IMR-90 (cell line): ENCODE measurements around the gene CIB2. TPM values are rescaled to one million over a fixed set of nuclear protein-coding genes. Genes with fewer than 3 reads are reported as not detected.
A peak's percentile ranks its signal among the peaks of the same experiment; 100 is the strongest.

Experiments
- ATAC-seq: fragments of 200-7000 bp; cut with Tn5 transposase; 2 replicates; pipeline ENCODE4 v1.9.1; 2020; ENCODE audit warnings: low read depth, mild to moderate bottlenecking, moderate library complexity
- BruUV-seq: library from RNA; stranded (reverse); fragments of 400-500 nt; replicated peaks from 2 replicates; lab custom pipeline; 2021; lab: Mats Ljungman, UMichigan
- CTCF ChIA-PET: fragments of 300-600 bp; formaldehyde crosslinking; extraction: SDS; loops from one replicate; lab custom pipeline; 2021; ENCODE audit warnings: antibody characterized with exemption; lab: Yijun Ruan, JAX
- POLR2A ChIA-PET: fragments of 300-600 bp; sonication (Branson Sonifier 250); formaldehyde crosslinking; loops from one replicate; lab custom pipeline; 2022; ENCODE audit warnings: antibody characterized with exemption; ENCODE audit not compliant: unreplicated experiment; lab: Charles Lee
- DNase-seq: peaks from one replicate; pipeline ENCODE4 v3.0.0; 2013
- H2AFZ ChIP-seq: replicated peaks from 2 replicates; pipeline ENCODE3; 2013; ENCODE audit warnings: low read length, mild to moderate bottlenecking; ENCODE audit not compliant: poor library complexity
- H2AK5ac ChIP-seq: 2 replicates; pipeline ENCODE4 v1.6.1; 2013; ENCODE audit warnings: low read depth, low read length, inconsistent platforms
- H2AK9ac ChIP-seq: replicated peaks from 2 replicates; pipeline ENCODE3; 2013; ENCODE audit warnings: mild to moderate bottlenecking, low read depth, low read length, moderate library complexity; ENCODE audit not compliant: poor library complexity
- H2BK120ac ChIP-seq: 2 replicates; pipeline ENCODE4 v1.6.1; 2013; ENCODE audit warnings: low read depth, low read length, inconsistent platforms
- H2BK15ac ChIP-seq: 3 replicates; pipeline ENCODE4 v1.6.1; 2013; ENCODE audit warnings: low read depth, low read length, inconsistent platforms
- H2BK20ac ChIP-seq: 2 replicates; pipeline ENCODE4 v1.6.1; 2013; ENCODE audit warnings: low read depth, mild to moderate bottlenecking, inconsistent platforms, low read length, moderate library complexity
- H2BK5ac ChIP-seq: 2 replicates; pipeline ENCODE4 v1.6.1; 2013; ENCODE audit warnings: mild to moderate bottlenecking, low read depth, low read length, inconsistent platforms; ENCODE audit not compliant: poor library complexity, severe bottlenecking
- H3K14ac ChIP-seq: replicated peaks from 2 replicates; pipeline ENCODE4 v1.6.1; 2013; ENCODE audit warnings: low read depth, low read length, inconsistent platforms
- H3K18ac ChIP-seq: 2 replicates; pipeline ENCODE4 v1.6.1; 2013; ENCODE audit warnings: low read depth, low read length, control low read depth
- H3K23ac ChIP-seq: 2 replicates; pipeline ENCODE4 v1.6.1; 2013; ENCODE audit warnings: low read depth, low read length, inconsistent platforms
- H3K27ac ChIP-seq: 2 replicates; pipeline ENCODE4 v1.5.1; 2013; ENCODE audit warnings: mild to moderate bottlenecking, control low read depth, low read length; ENCODE audit not compliant: insufficient read depth
- H3K27me3 ChIP-seq: 2 replicates; pipeline ENCODE4 v1.6.1; 2013; ENCODE audit warnings: low read length; ENCODE audit not compliant: control insufficient read depth, insufficient read depth
- H3K36me3 ChIP-seq: 2 replicates; pipeline ENCODE4 v1.6.1; 2013; ENCODE audit warnings: low read length, mixed read lengths; ENCODE audit not compliant: control insufficient read depth, insufficient read depth
- H3K4ac ChIP-seq: 2 replicates; pipeline ENCODE4 v1.6.1; 2013; ENCODE audit warnings: low read depth, low read length, inconsistent platforms
- H3K4me1 ChIP-seq: 2 replicates; pipeline ENCODE4 v1.6.1; 2013; ENCODE audit warnings: low read length, mixed read lengths; ENCODE audit not compliant: control insufficient read depth, insufficient read depth
- H3K4me2 ChIP-seq: 2 replicates; pipeline ENCODE4 v1.6.1; 2013; ENCODE audit warnings: low read depth, mild to moderate bottlenecking, control low read depth, low read length, moderate library complexity
- H3K4me3 ChIP-seq: 2 replicates; pipeline ENCODE4 v1.5.1; 2013; ENCODE audit warnings: low read depth, mild to moderate bottlenecking, control low read depth, low read length, moderate library complexity; ENCODE audit not compliant: insufficient read depth
- H3K56ac ChIP-seq: 2 replicates; pipeline ENCODE4 v1.6.1; 2013; ENCODE audit warnings: low read length, inconsistent platforms; ENCODE audit not compliant: insufficient read depth; ENCODE audit errors: extremely low read depth
- H3K79me1 ChIP-seq, 2 experiments: 2 replicates each; pipeline ENCODE4 v1.6.1; 2013; ENCODE audit warnings: low read length in 2 of 2, inconsistent platforms in 1 of 2, low read depth in 1 of 2
- H3K9ac ChIP-seq: 2 replicates; pipeline ENCODE4 v1.6.1; 2013; ENCODE audit warnings: low read depth, low read length, control low read depth
- H3K9me1 ChIP-seq: 2 replicates; pipeline ENCODE4 v1.6.1; 2013; ENCODE audit warnings: low read length, inconsistent platforms; ENCODE audit not compliant: insufficient read depth
- H3K9me3 ChIP-seq: 2 replicates; pipeline ENCODE4 v1.6.1; 2013; ENCODE audit warnings: low read length; ENCODE audit not compliant: control insufficient read depth, insufficient read depth
- H4K20me1 ChIP-seq: 2 replicates; pipeline ENCODE4 v1.6.1; 2013; ENCODE audit warnings: low read length, inconsistent platforms; ENCODE audit not compliant: insufficient read depth
- H4K5ac ChIP-seq: 2 replicates; pipeline ENCODE4 v1.6.1; 2013; ENCODE audit warnings: mild to moderate bottlenecking, low read depth, low read length, control low read depth
- H4K8ac ChIP-seq, 2 experiments: 2 replicates each; pipeline ENCODE4 v1.6.1; 2013; ENCODE audit warnings: low read depth in 2 of 2, low read length in 2 of 2, control low read depth in 1 of 2, inconsistent platforms in 1 of 2
- H4K91ac ChIP-seq: 2 replicates; pipeline ENCODE4 v1.6.1; 2013; ENCODE audit warnings: low read depth, low read length, inconsistent platforms; ENCODE audit not compliant: insufficient read depth
- BHLHE40 ChIP-seq: fragments of 150-350 bp; IDR thresholded peaks from 2 replicates; pipeline ENCODE4 v1.6.1; 2016; ENCODE audit warnings: mild to moderate bottlenecking, low read depth, low read length
- CEBPB ChIP-seq: IDR thresholded peaks from 2 replicates; pipeline ENCODE4 v1.6.1; 2012; ENCODE audit warnings: low read depth, low read length, improper control_type of control experiment
- CHD1 ChIP-seq: IDR thresholded peaks from 2 replicates; pipeline ENCODE4 v1.6.1; 2012; ENCODE audit warnings: low read depth, low read length, improper control_type of control experiment
- MAFK ChIP-seq: IDR thresholded peaks from 2 replicates; pipeline ENCODE4 v1.6.1; 2012; ENCODE audit warnings: low read depth, low read length, improper control_type of control experiment
- MAZ ChIP-seq: IDR thresholded peaks from 2 replicates; pipeline ENCODE4 v1.6.1; 2012; ENCODE audit warnings: low read depth, mild to moderate bottlenecking, low read length, improper control_type of control experiment, moderate library complexity, borderline replicate concordance
- MXI1 ChIP-seq: IDR thresholded peaks from 2 replicates; pipeline ENCODE4 v1.6.1; 2012; ENCODE audit warnings: low read depth, mild to moderate bottlenecking, low read length, moderate library complexity, borderline replicate concordance
- NFE2L2 ChIP-seq: fragments of 150-350 bp; IDR thresholded peaks from 2 replicates; pipeline ENCODE4 v1.6.1; 2016; ENCODE audit warnings: low read depth, mild to moderate bottlenecking, low read length
- RAD21 ChIP-seq: IDR thresholded peaks from 2 replicates; pipeline ENCODE4 v1.6.1; 2012; ENCODE audit warnings: low read length, improper control_type of control experiment
- RCOR1 ChIP-seq: IDR thresholded peaks from 2 replicates; pipeline ENCODE4 v1.6.1; 2012; ENCODE audit warnings: mild to moderate bottlenecking, low read length, improper control_type of control experiment; ENCODE audit not compliant: insufficient replicate concordance
- RFX5 ChIP-seq: IDR thresholded peaks from 2 replicates; pipeline ENCODE4 v1.8.0; 2012; ENCODE audit warnings: low read depth, mild to moderate bottlenecking, low read length, moderate library complexity
- SMC3 ChIP-seq: fragments of 150-350 bp; IDR thresholded peaks from 2 replicates; pipeline ENCODE4 v1.6.1; 2016; ENCODE audit warnings: low read depth, mild to moderate bottlenecking, antibody characterized with exemption, low read length, moderate library complexity
- WGBS, 2 experiments: methylation state at CpG; one replicate each; pipeline versions ENCODE4 v1.1.5 to v1.1.7; 2013; ENCODE audit warnings: missing lambda C conversion rate in 2 of 2; ENCODE audit not compliant: insufficient read length in 1 of 2; ENCODE audit errors: extremely low coverage in 2 of 2; 5-methylcytosine and 5-hydroxymethylcytosine counted together
- dilution Hi-C: fragments of 300-500 bp; cut with HindIII; formaldehyde crosslinking; loops from one replicate; pipeline ENCODE4 v1.14.3; 2018; ENCODE audit warnings: low sequenced_read_pairs; ENCODE audit not compliant: unreplicated experiment
- in situ Hi-C: fragments of 300-500 bp; cut with MboI; formaldehyde crosslinking; loops from 3 replicates; pipeline ENCODE4 v1.14.3; 2019; ENCODE audit warnings: low sequenced_read_pairs, inconsistent platforms, mixed read lengths
- intact Hi-C: fragments of 100-400 bp; cut with micrococcal nuclease; formaldehyde crosslinking; loops from 2 replicates; pipeline ENCODE4 v1.10.0; 2022
- polyA plus RNA-seq, 3 experiments: library from polyadenylated mRNA; depleted of rRNA; stranded (reverse); fragments of >200 nt; gene quantifications; 2 replicates each; pipeline ENCODE4 v1.2.3, GENCODE V29; 2012; ENCODE audit warnings: low replicate concordance in 1 of 3
- total RNA-seq: library from RNA; depleted of rRNA; stranded (reverse); fragments of >200 nt; gene quantifications from 2 replicates; pipeline ENCODE4 v1.2.3, GENCODE V29; 2012
- TF ChIP-seq, protein P1 (sequence below): fragments of 150-350 bp; IDR thresholded peaks from 2 replicates; pipeline ENCODE4 v1.6.1; 2016; ENCODE audit warnings: low read depth, mild to moderate bottlenecking, low read length, moderate library complexity, borderline replicate concordance
- TF ChIP-seq, protein P2 (sequence below): fragments of 150-350 bp; IDR thresholded peaks from 2 replicates; pipeline ENCODE4 v1.6.1; 2017; ENCODE audit warnings: mild to moderate bottlenecking, antibody characterized with exemption, low read length, low read depth

CIB2 gene
- total and polyA plus RNA-seq, 2 of the 4 experiments (the other 2 are of a cell fraction): 2.2 to 2.4 TPM

DNA sequence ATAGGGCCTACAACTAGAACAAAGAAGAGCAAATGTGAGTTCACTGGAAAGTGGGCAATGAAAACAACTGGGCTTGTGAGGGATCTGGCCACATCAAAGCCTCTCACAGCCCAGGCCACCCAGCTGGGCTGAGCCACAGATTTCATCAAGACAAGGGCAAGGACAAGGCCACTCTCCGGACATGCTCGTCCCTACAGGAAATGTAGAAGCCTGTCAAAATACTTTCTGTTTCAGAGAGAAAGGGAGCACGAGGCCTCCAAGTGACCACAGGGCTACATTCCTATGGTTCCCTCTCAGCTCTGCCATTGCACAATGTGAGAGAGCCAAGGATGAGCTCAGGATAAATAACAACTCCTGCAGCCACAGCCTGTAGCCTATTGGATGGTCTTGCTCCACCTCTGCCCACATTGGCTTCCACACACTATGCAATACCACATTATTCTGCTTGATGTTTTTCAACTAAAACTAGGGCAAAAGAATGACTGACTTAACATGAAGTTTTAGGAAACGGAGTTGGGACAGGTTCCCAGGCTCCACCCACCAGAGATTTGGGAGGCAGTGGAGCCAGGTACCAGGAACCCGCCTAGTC is 65.9 kb downstream of the CIB2 start (continued):
- TF ChIP-seq CEBPB: peak; percentile 100
- TF ChIP-seq BHLHE40: peak; percentile 75

DNA sequence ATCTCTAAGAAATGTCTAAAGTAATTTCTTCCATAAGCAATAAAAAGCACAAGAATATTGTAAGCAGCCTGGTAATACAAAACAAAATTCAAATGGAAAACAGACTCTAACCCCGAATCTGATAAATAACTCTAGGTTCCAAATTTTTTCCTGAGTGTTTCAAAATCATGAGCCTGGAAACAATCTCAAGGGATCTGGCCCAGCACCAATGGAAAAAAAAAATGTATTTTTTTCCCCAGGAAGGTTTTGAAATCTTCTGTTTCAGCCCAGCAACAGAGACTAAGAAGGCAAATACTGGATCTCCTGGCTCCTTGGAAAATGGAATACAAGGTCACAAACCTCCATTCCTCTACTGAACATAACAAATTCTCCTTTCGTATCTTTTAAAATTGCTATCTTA is 66.7 kb downstream of the CIB2 start:
- Histone ChIP-seq H2AK9ac (no peak overlapping the region), H3K27ac (peak overlapping the region; percentile 95; the same call in 1 of the 2 replicates), H3K4me2 (no peak overlapping the region), H2BK20ac (no peak overlapping the region), H3K14ac (no peak overlapping the region; the same call in 1 of the 2 replicates), H4K91ac (no peak overlapping the region), H2BK120ac (no peak overlapping the region), H3K4me1 (peaks cover 47% of the 10 kb centered on the region), H3K9ac (no peak overlapping the region), H2BK15ac (no peak overlapping the region), H3K4me3 (no peak overlapping the region), H3K9me1 (peaks cover 49% of the 10 kb centered on the region), H3K9me3 (no peaks in the 10 kb centered on the region), H3K56ac (no peak overlapping the region), H4K5ac (no peak overlapping the region), H3K36me3 (no peaks in the 10 kb centered on the region), H2BK5ac (peak overlapping the region; percentile 90), H3K23ac (no peak overlapping the region), H2AFZ (no peak overlapping the region), H3K18ac (peak overlapping the region; percentile 90), H3K79me1 (peaks cover 27 to 81% of the 10 kb centered on the region in 2 experiments), H3K27me3 (no peaks in the 10 kb centered on the region), H4K8ac (peak overlapping the region in 1 of 2 experiments; percentile 11; a peak in 1 of 4 replicates), H2AK5ac (no peak overlapping the region), H4K20me1 (peaks cover 65% of the 10 kb centered on the region), H3K4ac (peak overlapping the region; percentile 89; the same call in 1 of the 2 replicates)
- peak; percentile 51 for DNase-seq
- ChIA-PET CTCF (no interaction called here), POLR2A (no interaction called here)
- no peak for ATAC-seq
- 0% methylated on average over 1 of the region's 2 CpGs; no CpG with 5 or more reads in 1 of the 2 experiments for WGBS, 2 experiments
- in situ Hi-C loops: no loop called here
- no TSS peak for BruUV-seq
- intact Hi-C loops: loop anchor here (2.0 kb wide), 1 partner anchor 14 kb away; no protein-coding TSS in a partner anchor
- dilution Hi-C loops: no loop called here
- no peak for TF ChIP-seq MAFK
- no peak for TF ChIP-seq RCOR1
- TF ChIP-seq NFE2L2: no peak
- no peak for TF ChIP-seq MAZ
- no peak for TF ChIP-seq SMC3
- TF ChIP-seq, protein P1, sequence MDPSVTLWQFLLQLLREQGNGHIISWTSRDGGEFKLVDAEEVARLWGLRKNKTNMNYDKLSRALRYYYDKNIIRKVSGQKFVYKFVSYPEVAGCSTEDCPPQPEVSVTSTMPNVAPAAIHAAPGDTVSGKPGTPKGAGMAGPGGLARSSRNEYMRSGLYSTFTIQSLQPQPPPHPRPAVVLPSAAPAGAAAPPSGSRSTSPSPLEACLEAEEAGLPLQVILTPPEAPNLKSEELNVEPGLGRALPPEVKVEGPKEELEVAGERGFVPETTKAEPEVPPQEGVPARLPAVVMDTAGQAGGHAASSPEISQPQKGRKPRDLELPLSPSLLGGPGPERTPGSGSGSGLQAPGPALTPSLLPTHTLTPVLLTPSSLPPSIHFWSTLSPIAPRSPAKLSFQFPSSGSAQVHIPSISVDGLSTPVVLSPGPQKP: no peak
- TF ChIP-seq, protein P2, sequence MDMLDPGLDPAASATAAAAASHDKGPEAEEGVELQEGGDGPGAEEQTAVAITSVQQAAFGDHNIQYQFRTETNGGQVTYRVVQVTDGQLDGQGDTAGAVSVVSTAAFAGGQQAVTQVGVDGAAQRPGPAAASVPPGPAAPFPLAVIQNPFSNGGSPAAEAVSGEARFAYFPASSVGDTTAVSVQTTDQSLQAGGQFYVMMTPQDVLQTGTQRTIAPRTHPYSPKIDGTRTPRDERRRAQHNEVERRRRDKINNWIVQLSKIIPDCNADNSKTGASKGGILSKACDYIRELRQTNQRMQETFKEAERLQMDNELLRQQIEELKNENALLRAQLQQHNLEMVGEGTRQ: no peak
- no peak for TF ChIP-seq CHD1
- no peak for TF ChIP-seq RAD21
- TF ChIP-seq MXI1: no peak
- no peak for TF ChIP-seq RFX5
